Effector memory CD8-positive, alpha-beta T cell (primary cell): ENCODE results near the gene TANGO6.
A peak's percentile ranks its signal among the peaks of the same experiment; 100 is the strongest.

Experiments used
- ATAC-seq: fragments of 150-1000 bp; cut with Tn5 transposase; replicated peaks from 2 replicates; pipeline ENCODE4 v1.10.0; 2021; ENCODE audit warnings: mild to moderate bottlenecking, moderate library complexity
- DNase-seq, 3 experiments: peaks; one replicate each; pipeline ENCODE4 v3.0.0; 2021
- H3K27ac Mint-ChIP-seq, 2 donors: one replicate each; pipeline ENCODE4 v1.8.0; 2022; ENCODE audit warnings: mild to moderate bottlenecking in 2 of 2, mixed read lengths in 2 of 2, moderate library complexity in 2 of 2
- H3K27me3 Mint-ChIP-seq, 2 donors: one replicate each; pipeline ENCODE4 v1.8.0; 2022; ENCODE audit warnings: mixed read lengths in 2 of 2
- H3K36me3 Mint-ChIP-seq: one replicate; pipeline ENCODE4 v1.8.0; 2022; ENCODE audit warnings: mild to moderate bottlenecking, moderate library complexity, mixed read lengths; ENCODE audit not compliant: insufficient read depth
- H3K4me1 Mint-ChIP-seq, 2 donors: one replicate each; pipeline ENCODE4 v1.8.0; 2022; ENCODE audit warnings: low read depth in 2 of 2, mixed read lengths in 2 of 2
- H3K4me3 Mint-ChIP-seq, 2 donors: one replicate each; pipeline ENCODE4 v1.8.0; 2022; ENCODE audit warnings: mild to moderate bottlenecking in 2 of 2, mixed read lengths in 2 of 2, moderate library complexity in 2 of 2
- H3K9me3 Mint-ChIP-seq, 2 donors: one replicate each; pipeline ENCODE4 v1.8.0; 2022; ENCODE audit warnings: mixed read lengths in 2 of 2

Gene TANGO6

GRCh38 chr16:69131167-69131838 lies 288.0 kb downstream of the TANGO6 start:
- DNase-seq (no peak), ATAC-seq (no peak)
- Mint-ChIP-seq H3K4me3 (peak overlapping the region; percentile 91 to 95), H3K27ac (peak overlapping the region; percentile 95 to 96), H3K9me3 (no peaks in the 10 kb centered on the region), H3K27me3 (no peaks in the 10 kb centered on the region), H3K36me3 (peaks cover 38% of the 10 kb centered on the region), H3K4me1 (peaks cover 41 to 52% of the 10 kb centered on the region in 2 donors)

GRCh38 chr16:69131839-69132423 lies 288.6 kb downstream of the TANGO6 start:
- H3K4me1 Mint-ChIP-seq: peaks cover 41 to 49% of the 10 kb centered on the region in 2 donors
- peak overlapping the region; percentile 95 to 96 for H3K27ac Mint-ChIP-seq
- ATAC-seq (peak; percentile 48), DNase-seq (peak in 2 of 3 experiments; percentile 36 to 44)
- no peaks in the 10 kb centered on the region for H3K9me3 Mint-ChIP-seq
- no peaks in the 10 kb centered on the region for H3K27me3 Mint-ChIP-seq
- peaks cover 40% of the 10 kb centered on the region for H3K36me3 Mint-ChIP-seq
- H3K4me3 Mint-ChIP-seq: peak overlapping the region; percentile 91 to 95

- peaks cover 37 to 47% of the 10 kb centered on the region in 2 donors for H3K4me1 Mint-ChIP-seq
- no peaks in the 10 kb centered on the region for H3K9me3 Mint-ChIP-seq
- H3K27me3 Mint-ChIP-seq: no peaks in the 10 kb centered on the region
- peak; percentile 94 for ATAC-seq
- H3K36me3 Mint-ChIP-seq: peaks cover 38% of the 10 kb centered on the region
- peak within 1 kb of the TSS; percentile 95 to 96 for H3K27ac Mint-ChIP-seq
- H3K4me3 Mint-ChIP-seq: peak within 1 kb of the TSS; percentile 91 to 95
- peak; percentile 80 to 83 (median 81) for DNase-seq
Observed at GRCh38 chr16:69132424-69133252, 289.3 kb downstream of the TANGO6 start, which contains the start of the genes CHTF8 and UTP4. CHTF8 (minus strand) TSS chr16:69132588; CDS start chr16:69121458, 11,130 bp downstream. UTP4 (plus strand) TSS chr16:69132649; CDS start chr16:69133460, 811 bp downstream.

- H3K4me1 Mint-ChIP-seq: peaks cover 34 to 46% of the 10 kb centered on the region in 2 donors
- DNase-seq (no peak), ATAC-seq (no peak)
- peak overlapping the region; percentile 95 to 96 for H3K27ac Mint-ChIP-seq
- H3K36me3 Mint-ChIP-seq: peaks cover 46% of the 10 kb centered on the region
- no peaks in the 10 kb centered on the region for H3K9me3 Mint-ChIP-seq
- H3K27me3 Mint-ChIP-seq: no peaks in the 10 kb centered on the region
- peak overlapping the region; percentile 91 to 95 for H3K4me3 Mint-ChIP-seq
Observed at GRCh38 chr16:69133373-69133954, 290.1 kb downstream of the TANGO6 start.
